Caki2 (cell line): ENCODE measurements around the gene TRIM62. TPM values are rescaled to one million over a fixed set of nuclear protein-coding genes. Genes with fewer than 3 reads are reported as not detected.

Experiments
- DNase-seq: peaks from one replicate; pipeline ENCODE4 v3.0.0-alpha.2; 2015; ENCODE audit warnings: low read depth
- in situ Hi-C: cut with HindIII; loops from 2 replicates; pipeline ENCODE4 v1.10.0; 2016; ENCODE audit warnings: low sequenced_read_pairs, low pct_unique_long_range_greater_than_20kb, mixed read lengths
- total RNA-seq: library from RNA; depleted of rRNA; stranded (reverse); fragments of >200 nt; shearing (Covaris generic); gene quantifications from 2 replicates; pipeline ENCODE4 v1.2.3, GENCODE V29; 2014; ENCODE audit warnings: low replicate concordance

Gene TRIM62
- total RNA-seq, 1 experiment from 2014 or later: 2.6 TPM

DNA sequence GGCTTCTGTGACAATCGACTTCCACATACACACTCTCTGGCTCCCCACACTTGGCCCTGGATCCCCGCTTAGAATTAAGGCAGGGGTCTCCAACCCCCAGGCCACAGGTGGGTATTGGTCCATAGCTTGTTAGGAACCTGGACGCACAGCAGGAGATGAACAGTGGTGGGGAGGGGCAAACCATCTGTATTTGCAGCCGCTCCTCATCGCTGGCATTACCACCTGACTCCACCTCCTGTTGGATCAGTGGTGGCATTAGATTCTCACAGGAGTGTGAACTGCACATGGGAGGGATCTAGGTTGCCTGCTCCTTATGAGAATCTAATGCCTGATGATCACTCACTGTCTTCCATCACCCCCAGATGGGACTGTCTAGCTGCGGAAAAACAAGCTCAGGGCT lies 16.0 kb downstream of the TRIM62 start:
- no peak for DNase-seq
- in situ Hi-C loops: no loop called here

DNA sequence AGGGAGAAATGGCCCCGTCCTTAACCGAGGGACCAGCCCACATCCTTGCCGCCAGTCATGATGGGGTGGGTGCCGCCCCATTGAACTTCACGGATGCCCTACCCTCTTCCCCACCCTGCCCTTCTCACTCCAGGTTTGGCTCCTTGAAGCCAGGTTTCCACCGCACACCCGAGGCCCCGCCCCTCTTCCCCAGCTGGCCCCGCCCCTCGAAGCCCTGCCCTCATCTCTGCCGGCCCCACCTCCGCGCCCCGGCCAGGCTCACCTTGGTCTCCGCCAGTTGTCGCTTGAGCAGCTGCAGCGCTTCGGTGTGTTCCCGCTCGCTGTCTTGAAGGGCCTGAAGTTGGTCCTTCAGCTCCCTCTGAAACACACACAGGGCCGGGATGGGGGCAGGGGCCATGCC lies 16.6 kb downstream of the TRIM62 start:
- no peak for DNase-seq
- in situ Hi-C loops: no loop called here

DNA sequence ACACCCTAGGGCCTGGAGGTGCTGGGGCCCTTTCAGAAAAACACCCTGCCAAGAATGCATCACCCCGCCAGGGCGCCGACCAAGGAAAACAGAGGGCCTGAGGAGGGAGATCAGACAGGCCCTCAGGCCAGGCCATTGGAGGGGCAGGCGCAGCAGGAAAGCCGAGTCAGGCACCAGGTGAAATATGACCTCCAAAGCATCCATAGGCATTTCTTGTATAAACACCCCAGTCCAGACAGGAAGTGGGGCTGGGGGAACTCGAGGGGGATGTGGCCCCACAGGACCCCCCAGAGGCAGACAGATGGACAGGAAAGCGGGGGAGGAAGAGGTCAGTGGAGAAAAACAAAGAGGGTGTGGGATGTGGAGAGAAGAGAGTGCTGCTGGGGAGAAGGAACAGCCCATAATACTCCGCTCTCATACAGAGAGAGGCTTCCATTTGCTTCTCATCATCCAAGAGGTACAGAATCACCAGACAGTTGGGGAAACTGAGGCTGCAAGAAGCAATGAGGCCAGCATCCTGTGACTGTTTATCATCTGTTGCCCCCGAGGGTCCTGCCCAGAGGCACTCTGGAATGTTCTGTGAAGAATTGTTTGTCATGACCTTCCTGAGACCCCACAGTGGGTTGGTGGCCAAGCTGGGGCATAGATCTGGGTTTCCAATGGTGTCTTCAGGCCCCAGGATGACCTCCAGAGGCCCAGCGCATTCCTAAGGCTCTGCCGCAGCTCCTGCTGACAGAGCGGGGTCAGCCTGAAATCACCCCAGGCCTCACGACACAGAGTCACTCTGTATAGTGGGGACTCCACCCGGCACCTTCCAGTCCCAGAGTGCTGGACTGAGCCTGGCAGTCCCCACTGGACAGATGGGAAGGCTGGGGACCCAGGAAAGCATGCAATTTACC lies 18.0 kb downstream of the TRIM62 start:
- DNase-seq: no peak
- in situ Hi-C loops: no loop called here

DNA sequence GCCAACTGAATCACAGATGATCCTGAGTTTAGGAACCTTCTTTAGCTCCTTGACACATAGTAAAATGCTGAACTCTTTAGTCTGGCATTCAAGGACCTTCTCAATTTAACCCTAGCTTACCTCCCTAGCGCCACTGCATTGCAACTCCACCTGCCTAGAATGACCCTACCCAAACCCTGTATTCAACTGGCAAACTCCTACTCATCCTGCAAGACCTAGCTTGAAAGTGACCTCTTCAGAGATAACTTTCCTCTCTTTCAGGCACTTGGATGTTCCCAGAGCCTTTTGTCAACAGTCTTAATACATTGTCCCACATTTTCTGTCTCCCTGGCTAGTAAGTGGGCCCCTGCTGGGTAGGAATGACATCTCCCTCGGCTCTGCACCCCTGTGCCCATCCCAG lies 19.7 kb downstream of the TRIM62 start:
- no peak for DNase-seq
- in situ Hi-C loops: no loop called here

DNA sequence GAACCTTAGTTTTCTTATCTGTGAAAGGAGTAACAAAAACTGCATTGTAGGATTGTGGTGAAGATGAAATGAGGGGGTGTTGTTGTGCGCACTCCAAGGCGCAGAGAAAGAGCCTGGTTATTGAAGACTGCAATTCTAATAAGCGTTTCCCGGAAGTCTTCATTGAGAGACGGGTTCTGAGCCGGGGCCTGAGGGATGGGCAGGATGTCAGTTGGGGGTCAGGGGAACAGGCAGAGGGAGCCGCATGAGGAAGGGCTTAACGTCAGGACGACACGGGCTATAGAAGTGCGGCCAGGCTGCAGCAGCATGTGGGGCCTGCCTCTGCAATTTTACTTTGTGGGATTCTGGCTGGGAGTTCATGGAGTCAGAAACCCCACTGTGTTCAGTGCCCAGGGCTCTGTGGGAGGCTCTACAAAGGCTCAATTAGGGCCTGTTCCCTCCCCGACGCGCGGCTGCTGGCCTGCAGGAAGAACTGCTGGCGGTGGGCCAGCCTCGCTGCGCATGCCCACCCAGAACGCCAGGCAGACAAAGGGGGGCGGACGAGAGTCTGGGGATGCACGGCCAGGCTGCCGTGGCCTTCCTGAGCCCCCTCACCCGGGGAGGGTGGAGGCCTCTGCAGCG lies 20.7 kb downstream of the TRIM62 start:
- in situ Hi-C loops: no loop called here
- DNase-seq: no peak

DNA sequence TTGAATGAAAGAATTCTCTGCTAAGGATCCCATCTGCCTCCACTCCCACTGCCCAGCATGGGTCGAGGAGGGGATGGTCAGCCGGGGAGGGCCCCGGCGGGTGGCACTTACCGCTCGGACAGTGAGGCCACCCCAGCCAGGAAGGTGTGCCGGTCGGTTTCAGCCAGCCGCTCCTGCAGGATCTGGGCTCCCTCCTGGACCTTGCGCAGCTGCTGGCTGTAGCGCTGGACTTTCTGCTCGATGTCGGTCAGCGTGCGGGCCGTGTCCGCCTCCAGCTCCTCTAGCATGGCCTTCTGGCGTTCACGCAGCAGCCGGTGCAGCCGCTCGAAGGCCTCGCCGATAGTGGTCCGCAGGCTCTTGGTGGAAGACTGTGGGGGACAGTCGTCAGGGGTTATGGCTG lies 22.3 kb downstream of the TRIM62 start:
- in situ Hi-C loops: no loop called here

DNA sequence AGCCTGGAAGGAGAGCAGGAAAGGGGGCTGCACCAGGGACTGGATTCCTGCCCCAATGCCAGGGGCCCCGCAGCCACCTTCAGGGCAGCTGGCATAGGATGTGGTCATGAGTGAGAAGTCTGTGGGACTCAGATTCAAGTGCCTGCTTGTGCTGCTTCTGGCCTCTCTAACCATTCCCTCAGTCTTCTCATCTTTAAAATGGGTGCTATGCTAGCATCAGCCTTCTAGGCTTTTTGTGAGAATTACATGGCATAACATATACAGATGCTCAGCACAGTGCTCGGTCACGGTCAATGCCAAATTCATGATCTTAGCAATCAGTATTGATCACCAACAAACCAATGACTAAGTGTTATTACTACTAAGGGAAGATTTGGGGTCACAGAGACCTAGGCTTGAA lies 23.5 kb downstream of the TRIM62 start:
- in situ Hi-C loops: no loop called here

More for the DNA sequence above, 22.3 kb downstream of the TRIM62 start:
- no peak for DNase-seq

DNA sequence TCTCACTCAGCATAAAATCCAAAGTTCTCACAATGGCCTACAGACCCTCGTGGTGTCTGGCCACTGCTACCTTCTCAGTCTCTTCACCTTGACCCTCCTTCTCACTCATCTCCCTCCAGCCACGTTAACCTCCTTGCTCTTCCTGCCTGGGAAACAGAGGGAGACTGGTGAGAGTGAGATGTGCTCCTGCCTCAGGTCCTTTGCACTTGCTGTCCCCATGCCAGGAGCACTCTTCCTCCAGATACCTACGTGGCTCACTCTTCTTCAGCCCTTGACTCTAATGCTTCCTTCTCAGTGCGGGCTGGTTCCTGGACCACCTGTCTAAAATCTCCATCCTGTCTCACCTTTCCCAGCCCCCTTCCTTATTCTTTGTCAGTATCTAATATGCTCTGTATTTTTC lies 24.7 kb downstream of the TRIM62 start:
- in situ Hi-C loops: no loop called here
- no peak for DNase-seq

More for the DNA sequence above, 23.5 kb downstream of the TRIM62 start:
- DNase-seq: no peak

DNA sequence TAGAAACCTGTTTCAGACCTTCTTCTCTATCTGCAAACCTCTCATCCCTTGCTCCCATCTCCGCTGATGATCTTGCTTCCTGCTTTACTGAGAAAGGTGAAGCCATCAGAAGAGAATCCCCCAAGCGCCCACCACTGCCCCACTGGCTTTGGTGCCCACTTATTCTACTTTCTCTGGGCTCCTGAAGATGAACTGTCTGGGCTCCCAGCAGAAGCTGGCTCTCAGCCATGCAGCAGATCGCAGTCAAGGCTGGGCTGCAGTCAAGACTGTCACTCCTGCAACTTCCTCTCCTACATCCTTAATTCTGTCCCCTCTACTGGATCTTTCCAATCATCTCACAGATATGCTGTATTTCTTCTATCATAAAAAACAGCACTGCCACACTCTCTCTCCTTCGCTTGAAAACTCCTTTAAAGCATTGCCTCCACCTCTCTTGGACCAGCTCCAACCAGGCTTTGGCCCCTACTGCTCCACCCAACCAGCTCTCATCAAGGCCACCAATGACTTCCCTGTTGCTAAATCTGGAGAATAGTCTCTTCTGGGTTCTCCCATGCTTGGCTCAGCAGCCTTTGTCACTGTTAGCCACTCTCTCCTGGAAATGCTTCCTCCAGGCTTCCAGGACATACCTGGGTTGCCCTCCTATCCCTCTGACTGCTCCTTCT lies 25.8 kb downstream of the TRIM62 start:
- in situ Hi-C loops: no loop called here

DNA sequence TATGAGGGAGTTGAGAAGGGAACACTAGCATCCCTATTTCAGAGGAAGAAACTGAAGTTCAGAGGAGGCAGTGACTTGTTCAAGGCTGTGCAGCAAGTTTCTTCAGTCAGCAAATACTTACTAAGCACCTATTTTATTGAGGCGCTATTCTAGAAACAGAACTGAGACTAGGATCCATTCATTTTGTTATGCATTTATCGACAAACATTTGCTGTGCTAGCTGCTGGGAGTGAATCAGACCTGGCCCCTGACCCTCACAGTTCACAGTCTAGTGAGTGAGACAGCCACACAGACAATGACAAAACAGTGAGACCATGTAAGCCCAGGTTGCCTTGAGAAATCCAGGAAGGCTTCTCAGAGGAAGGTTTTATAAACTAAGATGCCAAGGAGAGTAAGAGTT lies 28.2 kb downstream of the TRIM62 start:
- in situ Hi-C loops: no loop called here
- no peak for DNase-seq

More for the DNA sequence above, 25.8 kb downstream of the TRIM62 start:
- DNase-seq: no peak

DNA sequence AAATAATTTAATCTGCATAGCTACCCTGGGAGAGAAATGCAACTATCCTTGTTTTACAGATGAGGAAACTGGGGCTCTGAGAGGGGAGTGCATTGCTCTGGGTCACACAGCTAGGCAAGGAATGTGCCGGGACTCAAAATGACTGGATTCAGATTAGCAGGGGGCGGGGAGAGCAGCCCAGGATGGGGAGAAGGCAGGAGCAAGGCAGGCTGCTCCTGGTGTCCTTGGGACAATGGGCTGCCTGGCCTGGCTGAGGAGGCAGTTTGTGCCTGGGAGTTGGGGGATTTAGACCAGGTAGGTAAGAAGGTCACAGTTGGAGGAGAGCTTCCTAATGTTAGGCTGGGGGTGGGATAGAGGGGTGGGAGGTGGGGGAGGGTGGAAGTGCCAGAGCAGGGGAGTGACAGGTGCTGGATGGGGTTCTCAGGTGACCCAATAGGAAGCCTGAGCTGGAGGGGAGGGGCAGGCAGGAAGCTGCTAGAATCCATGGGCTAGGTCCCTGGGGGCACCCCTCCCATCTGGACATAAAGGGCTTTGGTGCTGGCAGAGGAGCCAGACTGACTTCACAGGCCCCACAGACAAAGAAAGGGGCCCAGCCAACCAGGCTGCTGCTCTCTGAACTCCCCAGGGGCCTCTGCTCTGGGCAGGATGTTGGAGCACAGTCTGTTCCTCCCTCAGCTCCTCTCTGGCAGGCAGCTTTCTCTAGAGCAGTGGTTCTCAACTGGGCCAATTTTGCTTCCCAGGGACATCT lies 29.0 kb downstream of the TRIM62 start:
- in situ Hi-C loops: no loop called here
- DNase-seq: no peak

DNA sequence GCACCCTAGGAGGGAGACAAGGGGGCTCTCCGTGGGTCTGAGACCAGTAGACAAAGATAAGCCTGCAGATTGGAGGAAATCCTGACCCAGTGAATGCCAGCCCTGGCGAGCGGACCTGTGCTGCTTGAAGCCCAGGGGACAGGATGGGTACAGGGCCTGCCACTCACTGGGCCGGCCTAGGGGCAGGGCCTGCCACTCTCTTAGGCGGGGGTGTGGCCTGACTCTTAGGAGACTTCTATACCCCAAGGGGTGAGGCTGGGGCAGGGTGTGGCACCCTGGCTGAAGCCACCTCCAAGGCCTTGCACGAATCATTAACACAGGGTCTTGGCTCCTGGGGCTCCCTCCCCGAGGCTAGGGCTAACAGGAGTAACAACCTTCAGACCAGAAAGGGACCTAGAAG lies 30.7 kb downstream of the TRIM62 start:
- in situ Hi-C loops: no loop called here

DNA sequence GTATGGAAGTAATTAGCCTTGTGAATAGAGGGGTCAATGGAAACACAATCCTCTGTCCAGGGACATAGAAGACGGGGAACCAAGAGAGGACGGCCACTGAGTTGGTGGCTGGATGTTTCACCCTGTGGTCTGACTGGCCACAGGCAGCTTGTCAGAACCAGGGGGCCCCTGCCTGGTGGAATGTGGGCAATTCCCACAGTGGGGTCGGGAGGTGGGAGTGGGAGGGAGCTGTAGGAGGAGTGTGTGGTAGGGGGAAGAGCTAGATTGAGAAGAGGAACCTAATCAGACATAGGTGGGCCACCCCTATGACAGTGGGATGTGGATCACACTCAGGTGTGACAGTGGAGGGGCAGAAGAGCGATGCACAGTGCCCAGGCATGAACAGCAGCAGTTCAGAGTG lies 31.3 kb downstream of the TRIM62 start:
- in situ Hi-C loops: no loop called here
- no peak for DNase-seq

More for the DNA sequence above, 30.7 kb downstream of the TRIM62 start:
- DNase-seq: no peak

DNA sequence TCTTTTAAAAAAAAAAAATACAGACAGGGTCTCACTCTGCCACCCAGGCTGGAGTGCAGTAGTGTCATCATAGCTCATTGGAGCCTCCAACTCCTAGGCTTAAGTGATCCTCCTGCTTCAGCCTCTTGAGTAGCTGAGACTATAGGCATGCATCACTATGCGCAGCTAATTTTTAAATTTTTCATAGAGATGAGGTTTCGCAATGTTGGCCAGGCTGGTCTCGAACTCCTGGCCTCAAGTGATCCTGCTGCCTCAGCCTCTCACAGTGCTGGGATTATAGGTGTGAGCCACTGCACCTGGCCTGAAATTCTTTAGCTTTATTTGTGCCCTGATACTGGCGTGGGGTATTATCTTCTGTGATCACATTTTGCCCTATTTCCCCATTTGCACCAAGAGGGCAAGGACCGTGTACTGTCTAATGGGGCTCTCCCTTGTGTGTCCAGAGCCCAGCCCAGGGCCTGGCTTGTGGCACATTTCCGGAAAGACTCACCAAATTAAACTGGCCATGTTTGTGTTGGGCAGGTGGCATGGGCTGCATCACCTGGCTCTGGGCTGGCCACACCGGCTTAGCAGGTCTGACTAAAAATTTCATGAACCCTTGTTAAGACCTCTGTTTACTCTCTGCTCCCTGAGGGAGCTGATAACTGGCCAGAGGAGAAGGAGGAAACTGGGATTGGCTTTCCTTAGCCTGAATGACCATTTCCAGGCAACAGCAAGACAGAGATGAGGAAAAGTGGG lies 32.2 kb downstream of the TRIM62 start:
- in situ Hi-C loops: no loop called here
- DNase-seq: no peak

DNA sequence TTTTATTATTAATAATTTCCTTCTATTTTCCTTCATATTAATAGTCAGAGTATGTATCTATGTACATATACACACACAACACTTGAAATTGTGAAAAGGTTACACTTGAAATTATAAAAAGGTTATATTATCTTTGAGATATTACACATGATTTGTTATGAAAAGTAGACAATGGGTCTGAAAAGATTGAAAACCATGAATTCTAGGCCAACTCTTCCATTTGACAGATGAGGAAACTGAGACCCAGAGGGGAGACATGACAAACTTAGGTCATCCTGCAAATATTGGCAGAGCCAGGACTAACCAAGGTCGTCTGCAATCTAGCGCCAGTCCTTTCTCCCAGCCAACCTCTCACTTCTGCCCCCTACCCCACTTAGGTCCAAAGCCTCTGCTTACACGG lies 33.2 kb downstream of the TRIM62 start:
- DNase-seq: no peak
- in situ Hi-C loops: no loop called here

DNA sequence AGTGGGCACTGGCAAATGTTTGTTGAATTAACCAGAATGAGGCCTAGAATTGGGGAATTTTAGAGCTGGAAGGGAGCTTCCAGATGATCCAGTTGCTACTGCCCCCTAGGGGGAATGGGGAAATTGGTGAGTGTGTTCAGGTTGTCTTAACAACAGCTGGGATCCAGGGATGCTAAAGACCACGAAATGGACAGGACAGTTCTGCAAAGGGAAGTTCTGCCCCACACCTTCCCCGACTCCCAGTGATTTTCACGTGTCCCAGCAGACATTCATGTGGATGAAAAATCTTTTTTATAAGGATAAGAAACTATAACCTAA lies 33.9 kb downstream of the TRIM62 start:
- DNase-seq: no peak
- in situ Hi-C loops: no loop called here

DNA sequence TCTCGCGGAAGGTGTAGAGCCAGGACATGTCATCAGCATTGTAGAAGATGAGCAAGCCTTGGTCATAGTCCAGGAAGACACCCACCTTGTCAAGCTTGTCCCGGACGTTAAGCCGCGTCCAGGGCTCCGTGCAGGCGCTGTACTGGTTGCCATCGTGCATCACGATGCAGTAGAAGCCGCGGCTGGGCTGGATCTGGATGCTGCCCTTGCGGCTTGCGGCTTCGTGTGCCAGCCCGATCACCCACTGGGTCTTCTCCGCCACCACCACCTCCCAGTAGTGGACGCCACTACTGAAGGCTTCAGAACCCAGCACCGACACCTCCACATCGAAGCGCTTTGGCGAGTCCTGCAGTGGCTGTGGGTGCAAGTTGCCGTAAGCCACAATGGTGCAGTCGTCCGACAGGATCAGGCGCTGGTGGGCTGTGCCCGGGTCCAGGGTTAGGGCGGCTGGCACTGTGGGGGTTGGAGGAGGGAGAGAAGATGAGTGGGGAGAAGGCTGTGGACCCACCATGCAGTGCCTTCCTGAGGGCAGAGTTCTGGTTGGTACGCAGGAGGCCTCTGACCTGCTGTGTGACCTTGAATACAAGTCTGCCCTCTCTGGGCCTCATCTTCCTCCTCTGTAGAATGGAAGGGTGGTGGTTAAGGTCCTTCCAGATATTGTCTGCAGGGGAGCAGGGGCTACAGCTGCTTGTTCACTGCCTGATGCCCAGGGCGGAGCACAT lies 34.4 kb downstream of the TRIM62 start:
- no peak for DNase-seq

DNA sequence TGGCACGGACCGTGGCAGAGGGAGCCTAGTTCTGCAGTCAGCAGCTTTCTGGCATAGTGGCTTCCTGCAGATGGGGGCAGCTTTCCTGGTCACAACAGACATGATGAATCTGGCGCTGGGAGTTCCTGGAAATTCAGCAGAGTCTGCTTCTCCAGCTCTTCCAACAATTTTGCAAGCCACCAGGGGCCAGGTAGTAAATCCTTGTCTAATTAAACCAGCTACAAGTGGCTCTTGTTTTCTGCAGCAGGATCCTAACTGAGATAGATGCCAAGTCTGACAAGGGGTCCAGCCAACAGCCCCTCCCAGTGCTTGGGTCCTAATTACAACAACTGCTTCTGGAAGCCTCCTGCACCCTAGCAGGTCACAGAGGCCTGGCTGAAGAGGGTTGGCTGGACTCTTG lies 35.8 kb downstream of the TRIM62 start:
- in situ Hi-C loops: no loop called here
- DNase-seq: no peak

More for the DNA sequence above, 34.4 kb downstream of the TRIM62 start:
- in situ Hi-C loops: no loop called here
